A549 (cell line): ENCODE results near the gene ABCF3. TPM values are rescaled to one million over a fixed set of nuclear protein-coding genes. Genes with fewer than 3 reads are reported as not detected.

Experiments
- ATAC-seq, 2 experiments: fragments of 200-7000 bp in 1 of 2; fragments of >200 bp in 1 of 2; cut with Nextera tagmentation in 1 of 2; cut with Tn5 transposase in 1 of 2; 3 replicates each; pipeline versions ENCODE4 v1.8.0 to v1.9.1; 2018 to 2020; ENCODE audit warnings: mild to moderate bottlenecking in 1 of 2, moderate library complexity in 1 of 2
- CTCF ChIA-PET: fragments of 300-600 bp; sonication (Branson Sonifier 250); formaldehyde crosslinking; extraction: SDS; loops from one replicate; lab custom pipeline; 2021; ENCODE audit warnings: antibody characterized with exemption, inconsistent platforms; lab: Yijun Ruan, JAX
- POLR2A ChIA-PET: fragments of 350-600 bp; formaldehyde crosslinking; extraction: SDS; loops from one replicate; lab custom pipeline; 2021; ENCODE audit warnings: antibody characterized with exemption, inconsistent platforms; lab: Yijun Ruan, JAX
- DNase-seq, 2 experiments: peaks; one replicate each; pipeline versions ENCODE4 v3.0.0 to v3.0.0-alpha.2; 2011 to 2016; ENCODE audit warnings: low read depth in 1 of 2, low spot score in 1 of 2
- FAIRE-seq: peaks from 2 replicates; lab custom pipeline; 2011; peaks lifted over from hg19 to GRCh38; lab: Jason Lieb, UNC
- H3K27ac ChIP-seq, 2 experiments: fragments of >200 bp; sonication (Bioruptor Twin); formaldehyde crosslinking; 3 replicates each; pipeline ENCODE4 v1.5.1; 2016 to 2017
- H3K4me1 ChIP-seq: fragments of >200 bp; sonication (Bioruptor Twin); formaldehyde crosslinking; 3 replicates; pipeline ENCODE4 v1.6.1; 2016
- H3K4me2 ChIP-seq: fragments of >200 bp; sonication (Bioruptor Twin); formaldehyde crosslinking; 3 replicates; pipeline ENCODE4 v1.6.1; 2016
- H3K4me3 ChIP-seq: fragments of >200 bp; sonication (Bioruptor Twin); formaldehyde crosslinking; 3 replicates; pipeline ENCODE4 v1.5.1; 2016
- H3K9me3 ChIP-seq: fragments of >200 bp; sonication (Bioruptor Twin); formaldehyde crosslinking; 3 replicates; pipeline ENCODE4 v1.6.1; 2016
- CBX8 ChIP-seq: fragments of 200-600 bp; sonication (generic); IDR thresholded peaks from 2 replicates; pipeline ENCODE4 v1.6.1; 2016
- CHD2 ChIP-seq: fragments of 150-350 bp; IDR thresholded peaks from 2 replicates; pipeline ENCODE4 v1.6.1; 2014; ENCODE audit warnings: low read length; ENCODE audit not compliant: partially characterized antibody
- ELK1 ChIP-seq: fragments of 150-350 bp; IDR thresholded peaks from 2 replicates; pipeline ENCODE4 v1.6.1; 2014; ENCODE audit warnings: low read depth, mild to moderate bottlenecking, low read length
- ESRRA ChIP-seq: fragments of 150-350 bp; IDR thresholded peaks from 2 replicates; pipeline ENCODE4 v1.6.1; 2014; ENCODE audit warnings: mild to moderate bottlenecking, low read length, borderline replicate concordance
- FOSL2 ChIP-seq, 2 experiments: fragments of 450-650 bp in 1 of 2; fragments of >200 bp in 1 of 2; sonication (Bioruptor Twin) in 1 of 2; formaldehyde crosslinking; IDR thresholded peaks; 2 replicates each; pipeline versions ENCODE4 v1.5.0 to v1.6.1; 2016 to 2020; ENCODE audit warnings: mild to moderate bottlenecking in 1 of 2, moderate library complexity in 1 of 2
- HDAC2 ChIP-seq: fragments of 200-600 bp; sonication (generic); IDR thresholded peaks from 2 replicates; pipeline ENCODE4 v1.6.1; 2016
- JUNB ChIP-seq: fragments of >200 bp; sonication (Bioruptor Twin); formaldehyde crosslinking; IDR thresholded peaks from 2 replicates; pipeline ENCODE4 v1.6.1; 2016
- KDM1A ChIP-seq: fragments of 200-600 bp; sonication (generic); IDR thresholded peaks from 2 replicates; pipeline ENCODE4 v1.6.1; 2016; ENCODE audit warnings: low read depth, mild to moderate bottlenecking
- MAFK ChIP-seq: fragments of 450-650 bp; IDR thresholded peaks from 2 replicates; pipeline ENCODE4 v1.6.1; 2014; ENCODE audit not compliant: partially characterized antibody
- MAZ ChIP-seq: fragments of 150-350 bp; IDR thresholded peaks from 2 replicates; pipeline ENCODE4 v1.6.1; 2014; ENCODE audit warnings: antibody characterized with exemption, low read depth, low read length, borderline replicate concordance
- POLR2A ChIP-seq: IDR thresholded peaks from 2 replicates; pipeline ENCODE4 v1.6.1; 2012; ENCODE audit warnings: mild to moderate bottlenecking, low read length
- POLR2AphosphoS2 ChIP-seq: conservative IDR thresholded peaks from 2 replicates; pipeline ENCODE4 v1.6.1; 2012; ENCODE audit warnings: low read length, improper control_type of control experiment, inconsistent platforms
- SMC3 ChIP-seq: fragments of >200 bp; sonication (Bioruptor Twin); formaldehyde crosslinking; IDR thresholded peaks from 3 replicates; pipeline ENCODE4 v1.6.1; 2018; ENCODE audit warnings: inconsistent platforms
- TP53 ChIP-seq: fragments of 250-450 bp; sonication (Bioruptor Pico); IDR thresholded peaks from 2 replicates; pipeline ENCODE4 v1.5.0; 2021; ENCODE audit warnings: mild to moderate bottlenecking, moderate library complexity
- ZNF302 ChIP-seq: fragments of 250-450 bp; sonication (Bioruptor Pico); IDR thresholded peaks from 2 replicates; pipeline ENCODE4 v1.9.0; 2021; ENCODE audit warnings: inconsistent platforms, mild to moderate bottlenecking, moderate library complexity
- WGBS: methylation state at CpG from one replicate; pipeline ENCODE4 v1.1.6; 2017; ENCODE audit errors: missing lambda C conversion rate; 5-methylcytosine and 5-hydroxymethylcytosine counted together
- polyA plus RNA-seq, 4 experiments: library from polyadenylated mRNA; depleted of rRNA in 3 of 4; stranded (reverse); fragments of >200 nt; fragmentation: RNase III in 1 of 4; extraction: RNeasy Plus Mini Kit Qiagen cat#74134 plus additional on column Dnase treatment in 1 of 4; gene quantifications; 2 replicates in 3 of 4; 3 replicates in 1 of 4; pipeline ENCODE4 v1.2.3, GENCODE V29; 2011 to 2017
- TF ChIP-seq, protein P1 (sequence below): fragments of 250-450 bp; sonication (Bioruptor Pico); IDR thresholded peaks from 2 replicates; pipeline ENCODE4 v1.5.0; 2021; ENCODE audit warnings: mild to moderate bottlenecking, moderate library complexity, borderline replicate concordance
- TF ChIP-seq, protein P2 (sequence below): fragments of >200 bp; sonication (Bioruptor Twin); formaldehyde crosslinking; IDR thresholded peaks from 3 replicates; pipeline ENCODE4 v1.5.1; 2016
- TF ChIP-seq, protein P3 (sequence below): fragments of 450-650 bp; IDR thresholded peaks from 2 replicates; pipeline ENCODE4 v1.6.1; 2014; ENCODE audit warnings: antibody characterized with exemption

Gene ABCF3
- polyA plus RNA-seq, 2 of the 4 experiments (the other 2 are of a cell fraction) = 35.3 to 46.6 TPM

- ChIA-PET POLR2A (no interaction called here), CTCF (interaction anchor here (1.0 kb wide), 2 partner anchors 12 to 15 kb away, joined by 3 to 4 read pairs; partner anchors contain the start of gene EEF1AKMT4)
- no peak overlapping the region for H3K4me3 ChIP-seq
- ATAC-seq (no peak), DNase-seq (no peak), FAIRE-seq (no peak)
- H3K4me2 ChIP-seq = no peak overlapping the region
- peaks cover 7% of the 10 kb centered on the region; the same call in 2 of the 3 replicates for H3K4me1 ChIP-seq
- H3K27ac ChIP-seq = no peak overlapping the region
- WGBS = 86% methylated on average over 11 of the region's 19 CpGs
- TF ChIP-seq ZNF302 (no peak), MAFK (no peak), MAZ (no peak), ESRRA (no peak), ELK1 (no peak)
- TF ChIP-seq, all 56 proteins: peak for 0
- no peaks in the 10 kb centered on the region for H3K9me3 ChIP-seq
These were observed 48.8 kb downstream of the ABCF3 start for GRCh38 chr3:184234671-184235380.

DNA sequence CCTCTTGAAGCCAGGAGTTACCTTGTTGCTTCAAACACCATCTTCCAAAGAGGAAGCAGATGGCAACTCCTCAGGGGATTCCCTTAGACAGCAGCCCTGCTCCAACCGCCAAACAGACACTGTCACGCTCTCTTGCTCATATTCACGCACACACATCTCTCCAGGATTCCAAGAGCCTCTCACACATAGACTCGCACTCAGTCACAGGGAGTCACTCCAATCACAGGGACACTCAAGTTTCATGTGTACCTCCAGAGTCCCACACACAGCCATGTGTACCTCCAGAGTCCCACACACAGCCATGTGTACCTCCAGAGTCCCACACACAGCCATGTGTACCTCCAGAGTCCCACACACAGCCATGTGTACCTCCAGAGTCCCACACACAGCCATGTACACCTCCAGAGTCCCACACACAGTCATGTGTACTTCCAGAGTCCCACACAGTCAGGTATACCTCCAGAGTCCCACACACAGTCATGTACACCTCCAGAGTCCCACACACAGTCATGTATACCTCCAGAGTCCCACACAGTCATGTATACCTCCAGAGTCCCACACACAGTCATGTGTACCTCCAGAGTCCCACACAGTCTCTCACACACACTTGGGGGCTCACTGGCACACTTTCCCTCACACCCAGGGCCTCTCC, 49.5 kb downstream of the ABCF3 start:
- Histone ChIP-seq H3K27ac (no peak overlapping the region), H3K9me3 (no peaks in the 10 kb centered on the region), H3K4me3 (no peak overlapping the region)
- 89% methylated on average over 4 of the region's 4 CpGs for WGBS
- FAIRE-seq = no peak
- TF ChIP-seq HDAC2 = no peak
- TF ChIP-seq, protein P1, sequence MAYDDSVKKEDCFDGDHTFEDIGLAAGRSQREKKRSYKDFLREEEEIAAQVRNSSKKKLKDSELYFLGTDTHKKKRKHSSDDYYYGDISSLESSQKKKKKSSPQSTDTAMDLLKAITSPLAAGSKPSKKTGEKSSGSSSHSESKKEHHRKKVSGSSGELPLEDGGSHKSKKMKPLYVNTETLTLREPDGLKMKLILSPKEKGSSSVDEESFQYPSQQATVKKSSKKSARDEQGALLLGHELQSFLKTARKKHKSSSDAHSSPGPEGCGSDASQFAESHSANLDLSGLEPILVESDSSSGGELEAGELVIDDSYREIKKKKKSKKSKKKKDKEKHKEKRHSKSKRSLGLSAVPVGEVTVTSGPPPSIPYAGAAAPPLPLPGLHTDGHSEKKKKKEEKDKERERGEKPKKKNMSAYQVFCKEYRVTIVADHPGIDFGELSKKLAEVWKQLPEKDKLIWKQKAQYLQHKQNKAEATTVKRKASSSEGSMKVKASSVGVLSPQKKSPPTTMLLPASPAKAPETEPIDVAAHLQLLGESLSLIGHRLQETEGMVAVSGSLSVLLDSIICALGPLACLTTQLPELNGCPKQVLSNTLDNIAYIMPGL (CRISPR knock-in tag) = no peak
- TF ChIP-seq KDM1A = no peak
- no peak for TF ChIP-seq POLR2A
- no peak for TF ChIP-seq CBX8
- TF ChIP-seq, all 56 proteins: peak for 0
- ATAC-seq = no peak
- DNase-seq = no peak
- no peak overlapping the region for H3K4me2 ChIP-seq
- ChIA-PET CTCF (interaction anchor here (0.8 to 5.3 kb wide), 2 partner anchors 7 to 54 kb away, joined by 3 to 44 read pairs; partner anchors contain the start of gene VWA5B2), POLR2A (no interaction called here)
- peaks cover 7% of the 10 kb centered on the region; the same call in 2 of the 3 replicates for H3K4me1 ChIP-seq

DNA sequence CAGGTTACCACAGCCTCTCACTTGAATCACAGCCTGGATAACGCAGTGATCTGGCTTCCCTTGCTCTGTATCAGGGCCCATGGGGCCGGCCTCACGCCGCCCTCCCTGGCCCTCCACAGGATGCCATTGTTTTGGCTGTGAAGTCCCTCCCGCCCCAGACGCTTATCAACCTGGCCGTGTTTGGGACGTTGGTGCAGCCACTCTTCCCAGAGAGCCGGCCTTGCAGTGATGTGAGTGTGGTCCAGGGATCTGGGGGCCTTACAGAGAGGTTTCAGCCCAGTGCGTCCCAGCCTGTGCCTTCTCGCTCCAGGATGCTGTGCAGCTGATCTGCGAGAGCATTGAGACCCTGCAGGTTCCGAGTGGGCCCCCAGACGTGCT, 50.0 kb downstream of the ABCF3 start:
- ChIA-PET POLR2A (no interaction called here), CTCF (interaction anchor here (0.8 to 5.3 kb wide), 3 partner anchors 8 to 53 kb away, joined by 3 to 44 read pairs (median 19); partner anchors contain the start of genes EEF1AKMT4 and VWA5B2)
- no peak overlapping the region for H3K27ac ChIP-seq
- no peak overlapping the region for H3K4me3 ChIP-seq
- no peak overlapping the region for H3K4me2 ChIP-seq
- no CpG with 5 or more reads among the region's 14 CpGs for WGBS
- DNase-seq (no peak), FAIRE-seq (no peak), ATAC-seq (no peak)
- TF ChIP-seq, protein P1 (CRISPR knock-in tag) = no peak
- no peak for TF ChIP-seq TP53
- H3K9me3 ChIP-seq = no peaks in the 10 kb centered on the region
- peaks cover 7% of the 10 kb centered on the region; the same call in 2 of the 3 replicates for H3K4me1 ChIP-seq

DNA sequence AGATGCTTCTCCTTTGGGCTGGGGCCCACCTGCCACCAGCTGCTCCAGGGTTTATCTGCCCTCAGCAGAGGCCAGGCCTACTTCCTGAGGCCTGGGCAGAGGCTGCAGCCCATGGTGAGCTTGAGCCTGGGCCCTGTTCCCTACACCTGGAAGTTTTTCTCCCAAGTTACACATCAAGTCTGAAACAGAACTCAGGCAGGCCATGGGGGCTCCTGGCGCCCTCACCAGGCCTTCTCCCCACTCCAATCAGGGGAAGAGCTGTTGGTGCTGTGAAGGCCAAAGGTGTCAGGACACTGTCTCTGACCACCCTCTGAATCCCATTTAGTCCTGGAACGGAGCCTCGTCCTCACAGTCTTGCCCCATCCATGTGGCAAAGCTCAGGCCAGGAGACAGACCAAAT, 50.6 kb downstream of the ABCF3 start:
- POLR2A ChIA-PET = no interaction called here
- no peak for ATAC-seq
- Histone ChIP-seq H3K27ac (no peak overlapping the region), H3K4me2 (no peak overlapping the region), H3K4me3 (no peak overlapping the region), H3K9me3 (no peaks in the 10 kb centered on the region), H3K4me1 (peaks cover 7% of the 10 kb centered on the region; the same call in 2 of the 3 replicates)
- CTCF ChIA-PET = interaction anchor here (0.8 to 5.3 kb wide), 4 partner anchors 8 to 341 kb away, joined by 3 to 44 read pairs (median 12); partner anchors contain the start of genes EEF1AKMT4 and VWA5B2
- WGBS = 65% methylated on average over 3 of the region's 3 CpGs
- no peak for FAIRE-seq
- no peak for DNase-seq
- TF ChIP-seq, protein P2, sequence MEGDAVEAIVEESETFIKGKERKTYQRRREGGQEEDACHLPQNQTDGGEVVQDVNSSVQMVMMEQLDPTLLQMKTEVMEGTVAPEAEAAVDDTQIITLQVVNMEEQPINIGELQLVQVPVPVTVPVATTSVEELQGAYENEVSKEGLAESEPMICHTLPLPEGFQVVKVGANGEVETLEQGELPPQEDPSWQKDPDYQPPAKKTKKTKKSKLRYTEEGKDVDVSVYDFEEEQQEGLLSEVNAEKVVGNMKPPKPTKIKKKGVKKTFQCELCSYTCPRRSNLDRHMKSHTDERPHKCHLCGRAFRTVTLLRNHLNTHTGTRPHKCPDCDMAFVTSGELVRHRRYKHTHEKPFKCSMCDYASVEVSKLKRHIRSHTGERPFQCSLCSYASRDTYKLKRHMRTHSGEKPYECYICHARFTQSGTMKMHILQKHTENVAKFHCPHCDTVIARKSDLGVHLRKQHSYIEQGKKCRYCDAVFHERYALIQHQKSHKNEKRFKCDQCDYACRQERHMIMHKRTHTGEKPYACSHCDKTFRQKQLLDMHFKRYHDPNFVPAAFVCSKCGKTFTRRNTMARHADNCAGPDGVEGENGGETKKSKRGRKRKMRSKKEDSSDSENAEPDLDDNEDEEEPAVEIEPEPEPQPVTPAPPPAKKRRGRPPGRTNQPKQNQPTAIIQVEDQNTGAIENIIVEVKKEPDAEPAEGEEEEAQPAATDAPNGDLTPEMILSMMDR = no peak
- TF ChIP-seq KDM1A (no peak), JUNB (no peak), POLR2AphosphoS2 (no peak), FOSL2 (IDR thresholded peaks at IDR 0.05) (no peak), FOSL2 (CRISPR knock-in tag; IDR thresholded peaks at IDR 0.05) (no peak), SMC3 (no peak), ELK1 (no peak), CHD2 (no peak)
- TF ChIP-seq, protein P3, sequence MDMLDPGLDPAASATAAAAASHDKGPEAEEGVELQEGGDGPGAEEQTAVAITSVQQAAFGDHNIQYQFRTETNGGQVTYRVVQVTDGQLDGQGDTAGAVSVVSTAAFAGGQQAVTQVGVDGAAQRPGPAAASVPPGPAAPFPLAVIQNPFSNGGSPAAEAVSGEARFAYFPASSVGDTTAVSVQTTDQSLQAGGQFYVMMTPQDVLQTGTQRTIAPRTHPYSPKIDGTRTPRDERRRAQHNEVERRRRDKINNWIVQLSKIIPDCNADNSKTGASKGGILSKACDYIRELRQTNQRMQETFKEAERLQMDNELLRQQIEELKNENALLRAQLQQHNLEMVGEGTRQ = no peak
